ENCODE results near the gene SCN1B.

SCN1B gene

DNA sequence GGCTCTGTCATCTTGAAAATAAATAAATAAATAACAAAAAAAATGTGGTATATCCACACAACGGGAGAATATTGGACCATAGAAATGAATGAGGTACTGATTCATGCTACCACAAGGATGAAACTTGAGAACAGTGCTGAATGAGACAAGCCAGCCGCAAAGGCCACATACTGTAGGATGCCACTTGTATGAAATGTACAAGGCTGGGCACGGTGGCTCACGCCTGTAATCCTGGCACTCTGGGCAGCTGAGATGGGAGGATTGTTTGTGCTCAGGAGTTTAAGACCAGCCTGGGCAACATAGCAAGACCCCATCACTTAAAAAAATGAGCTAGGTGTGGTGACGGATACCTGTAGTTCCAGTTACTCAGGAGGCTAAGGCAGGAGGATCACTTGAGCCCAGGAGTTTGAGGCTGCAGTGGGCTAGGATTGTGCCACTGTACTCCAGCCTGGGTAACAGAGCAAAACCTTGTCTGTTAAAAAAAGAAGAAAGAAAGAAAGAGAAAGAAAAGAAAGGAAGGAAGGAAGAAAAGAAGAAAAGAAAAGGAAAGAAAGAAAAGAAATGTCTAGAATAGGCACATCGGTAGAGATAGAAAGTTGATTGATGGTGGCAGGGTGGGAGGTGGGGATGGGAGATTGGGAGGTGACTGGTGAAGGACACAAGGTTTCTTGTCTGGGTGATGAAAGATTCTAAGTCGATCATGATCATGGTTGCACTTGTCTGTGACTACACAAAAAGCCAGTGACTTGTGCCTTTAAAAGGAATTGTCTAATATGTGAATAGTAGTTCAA is 31.5 kb downstream of the SCN1B start:
- DNase-seq (ENCODE audit: low read depth), result peak; percentile 42
- TF ChIP-seq, protein P1, sequence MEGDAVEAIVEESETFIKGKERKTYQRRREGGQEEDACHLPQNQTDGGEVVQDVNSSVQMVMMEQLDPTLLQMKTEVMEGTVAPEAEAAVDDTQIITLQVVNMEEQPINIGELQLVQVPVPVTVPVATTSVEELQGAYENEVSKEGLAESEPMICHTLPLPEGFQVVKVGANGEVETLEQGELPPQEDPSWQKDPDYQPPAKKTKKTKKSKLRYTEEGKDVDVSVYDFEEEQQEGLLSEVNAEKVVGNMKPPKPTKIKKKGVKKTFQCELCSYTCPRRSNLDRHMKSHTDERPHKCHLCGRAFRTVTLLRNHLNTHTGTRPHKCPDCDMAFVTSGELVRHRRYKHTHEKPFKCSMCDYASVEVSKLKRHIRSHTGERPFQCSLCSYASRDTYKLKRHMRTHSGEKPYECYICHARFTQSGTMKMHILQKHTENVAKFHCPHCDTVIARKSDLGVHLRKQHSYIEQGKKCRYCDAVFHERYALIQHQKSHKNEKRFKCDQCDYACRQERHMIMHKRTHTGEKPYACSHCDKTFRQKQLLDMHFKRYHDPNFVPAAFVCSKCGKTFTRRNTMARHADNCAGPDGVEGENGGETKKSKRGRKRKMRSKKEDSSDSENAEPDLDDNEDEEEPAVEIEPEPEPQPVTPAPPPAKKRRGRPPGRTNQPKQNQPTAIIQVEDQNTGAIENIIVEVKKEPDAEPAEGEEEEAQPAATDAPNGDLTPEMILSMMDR (conservative IDR thresholded peaks at IDR 0.05; ENCODE audit: low read length), result no peak
- no peak overlapping the region for H3K4me3 ChIP-seq (ENCODE audit: low read length)

GRCh38 chr19:35062942-35063341 is 32.7 kb downstream of the SCN1B start:
- TF ChIP-seq, protein P1 (conservative IDR thresholded peaks at IDR 0.05; ENCODE audit: low read length), result no peak
- no peak for DNase-seq (ENCODE audit: low read depth)
- no peak overlapping the region for H3K4me3 ChIP-seq (ENCODE audit: low read length)

- TF ChIP-seq, protein P1 (conservative IDR thresholded peaks at IDR 0.05; ENCODE audit: low read length), result no peak
- peak; percentile 70 for DNase-seq (ENCODE audit: low read depth)
These were observed 33.9 kb downstream of the SCN1B start for GRCh38 chr19:35063940-35064818.

GRCh38 chr19:35065574-35065973 is 35.3 kb downstream of the SCN1B start:
- no peak overlapping the region for H3K4me3 ChIP-seq (ENCODE audit: low read length)
- TF ChIP-seq, protein P1 (conservative IDR thresholded peaks at IDR 0.05; ENCODE audit: low read length), result no peak
- no peak for DNase-seq (ENCODE audit: low read depth)

More at GRCh38 chr19:35063940-35064818, 33.9 kb downstream of the SCN1B start:
- H3K4me3 ChIP-seq (ENCODE audit: low read length), result no peak overlapping the region

DNA sequence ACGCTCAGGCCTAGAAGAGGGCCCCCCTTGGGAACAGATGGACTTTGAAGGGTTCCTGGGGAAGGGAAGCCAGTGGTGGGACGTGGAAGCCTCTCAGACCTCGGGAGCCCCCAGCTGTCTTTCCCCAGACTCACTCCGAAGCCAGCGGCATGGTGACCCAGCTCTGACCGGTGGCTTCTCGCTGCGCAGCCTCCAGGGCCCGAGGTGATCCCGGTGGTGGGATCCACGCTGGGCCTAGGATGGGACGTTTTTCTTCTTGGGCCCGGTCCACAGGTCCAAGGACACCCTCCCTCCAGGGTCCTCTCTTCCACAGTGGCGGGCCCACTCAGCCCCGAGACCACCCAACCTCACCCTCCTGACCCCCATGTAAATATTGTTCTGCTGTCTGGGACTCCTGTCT is 35.9 kb downstream of the SCN1B start:
- no peak for DNase-seq (ENCODE audit: low read depth)
- H3K4me3 ChIP-seq (ENCODE audit: low read length), result no peak overlapping the region
- TF ChIP-seq, protein P1 (conservative IDR thresholded peaks at IDR 0.05; ENCODE audit: low read length), result no peak

- no peak overlapping the region for H3K4me3 ChIP-seq (ENCODE audit: low read length)
These were observed 36.7 kb downstream of the SCN1B start for GRCh38 chr19:35066691-35067563.

More at GRCh38 chr19:35066691-35067563, 36.7 kb downstream of the SCN1B start:
- TF ChIP-seq, protein P1 (conservative IDR thresholded peaks at IDR 0.05; ENCODE audit: low read length), result peak; percentile 92
- peak; percentile 76 for DNase-seq (ENCODE audit: low read depth)

Data from AG10803 (cell line).